CD4-positive, alpha-beta T cell treated with Interleukin-15 for 1 hour (primary cell): ENCODE data around the gene SHB.
A peak's percentile ranks its signal among the peaks of the same experiment; 100 is the strongest.

Source experiments
- DNase-seq: peaks from one replicate; pipeline ENCODE4 v3.0.0-alpha.2; 2020

Gene SHB

GRCh38 chr9:38086496-38086895 is 17.5 kb upstream of the SHB start:
- DNase-seq: no peak

- DNase-seq: no peak
Observed at GRCh38 chr9:38085308-38085707, 16.3 kb upstream of the SHB start.

- no peak for DNase-seq
Observed at GRCh38 chr9:38084556-38084880, 15.5 kb upstream of the SHB start.

DNA sequence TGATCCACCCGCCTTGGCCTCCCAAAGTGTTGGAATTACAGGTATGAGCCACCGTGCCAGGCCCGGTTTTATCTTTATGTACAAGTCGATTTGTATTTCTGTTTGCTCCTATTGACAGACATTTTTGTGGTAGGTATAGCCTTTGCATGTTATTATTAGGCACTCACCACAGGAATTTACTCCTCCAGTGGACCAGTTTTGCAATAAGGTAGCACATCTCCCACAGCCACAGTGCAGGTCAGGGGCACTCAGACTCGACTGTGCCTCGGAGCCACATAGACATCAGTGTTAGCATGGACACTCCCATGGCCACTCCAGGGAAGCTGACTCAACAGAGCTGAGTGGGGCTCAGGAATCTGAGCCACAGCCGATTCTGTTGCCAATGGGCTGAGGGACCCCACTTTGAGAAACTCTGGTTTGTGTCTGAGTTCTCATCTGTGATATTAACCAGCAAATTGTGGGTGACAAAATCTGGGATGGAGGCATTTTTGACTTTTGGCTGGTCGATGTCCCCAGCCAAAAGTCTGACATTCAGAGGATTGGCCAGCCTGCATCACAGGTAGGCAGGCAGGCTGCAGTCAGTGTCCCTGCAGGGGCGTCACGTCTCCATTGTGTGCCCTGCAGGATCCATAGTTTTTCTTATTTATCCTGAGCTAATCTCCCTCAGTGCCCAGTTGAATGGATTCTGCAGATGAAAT is 15.0 kb upstream of the SHB start:
- DNase-seq: no peak

DNA sequence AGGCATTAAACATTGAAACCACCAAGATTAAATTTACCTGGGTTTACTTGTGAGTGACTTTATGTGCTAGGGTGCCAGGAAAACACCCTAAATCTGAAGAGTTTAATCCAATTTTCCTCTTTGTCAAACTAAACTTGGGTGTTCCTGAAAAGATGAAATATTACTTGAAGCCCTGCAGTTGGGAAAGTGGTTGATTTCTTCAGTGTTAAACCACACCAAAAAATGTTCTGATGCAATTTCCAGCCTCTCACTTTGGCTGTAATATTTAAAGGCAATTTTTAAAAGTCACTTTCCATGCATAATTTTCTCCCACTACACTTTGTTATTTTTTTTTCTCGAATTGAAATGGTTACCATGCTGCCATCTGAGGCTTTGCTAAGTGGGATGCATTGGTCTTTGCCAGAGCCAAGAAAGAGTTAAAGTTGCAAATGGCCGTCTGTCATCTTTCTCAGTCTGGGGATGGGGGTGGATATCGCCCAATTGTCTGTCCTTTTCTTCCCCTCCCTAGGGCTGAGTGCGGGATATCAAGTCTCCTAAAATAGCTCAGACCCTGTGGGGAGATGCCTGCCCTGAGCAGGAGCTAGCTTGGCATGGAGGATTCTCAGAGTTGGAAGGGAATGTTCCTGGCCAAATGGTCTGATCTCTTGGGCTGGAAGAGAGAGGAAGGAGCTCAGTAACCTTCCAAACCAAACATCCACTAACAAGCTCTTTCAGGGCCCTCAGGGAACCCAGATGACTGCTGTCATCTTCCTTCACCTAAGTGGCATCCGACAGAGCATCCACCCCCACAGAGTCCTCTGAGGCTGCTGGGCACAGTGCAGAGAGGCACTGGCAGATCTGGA is 13.6 kb upstream of the SHB start:
- DNase-seq: no peak

GRCh38 chr9:38081356-38082108 is 12.5 kb upstream of the SHB start:
- DNase-seq: no peak

GRCh38 chr9:38079461-38080031 is 10.5 kb upstream of the SHB start:
- DNase-seq: no peak

GRCh38 chr9:38075272-38075671 is 6.2 kb upstream of the SHB start:
- DNase-seq: no peak

DNA sequence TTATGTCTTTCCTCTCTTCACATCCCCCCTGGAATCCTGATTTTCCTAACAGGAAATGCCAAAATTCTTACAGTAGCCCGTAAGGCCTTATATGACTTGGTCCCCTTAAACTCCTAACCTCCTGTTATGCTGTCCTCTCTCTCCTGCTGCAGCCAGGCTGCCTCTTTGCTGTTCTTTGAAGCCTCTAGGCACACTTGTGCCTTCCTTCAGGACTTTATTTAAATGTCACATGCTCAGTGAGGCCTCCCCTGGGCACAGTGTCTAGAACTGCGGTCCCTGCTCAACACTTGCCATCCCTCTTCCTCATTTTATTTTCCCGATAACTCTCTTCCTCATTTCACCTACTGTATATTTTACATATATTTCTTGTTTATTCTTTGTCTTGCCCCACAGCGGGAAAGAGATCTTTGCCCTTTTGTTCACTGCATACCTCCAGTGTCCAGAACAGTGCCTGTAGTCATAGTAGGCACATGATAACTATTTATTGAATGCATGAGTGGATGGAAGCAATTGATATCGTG is 5.5 kb upstream of the SHB start:
- DNase-seq: no peak

GRCh38 chr9:38073882-38074281 is 4.9 kb upstream of the SHB start:
- DNase-seq: no peak

- no peak for DNase-seq
Observed at GRCh38 chr9:38071470-38072134, 2.6 kb upstream of the SHB start.

DNA sequence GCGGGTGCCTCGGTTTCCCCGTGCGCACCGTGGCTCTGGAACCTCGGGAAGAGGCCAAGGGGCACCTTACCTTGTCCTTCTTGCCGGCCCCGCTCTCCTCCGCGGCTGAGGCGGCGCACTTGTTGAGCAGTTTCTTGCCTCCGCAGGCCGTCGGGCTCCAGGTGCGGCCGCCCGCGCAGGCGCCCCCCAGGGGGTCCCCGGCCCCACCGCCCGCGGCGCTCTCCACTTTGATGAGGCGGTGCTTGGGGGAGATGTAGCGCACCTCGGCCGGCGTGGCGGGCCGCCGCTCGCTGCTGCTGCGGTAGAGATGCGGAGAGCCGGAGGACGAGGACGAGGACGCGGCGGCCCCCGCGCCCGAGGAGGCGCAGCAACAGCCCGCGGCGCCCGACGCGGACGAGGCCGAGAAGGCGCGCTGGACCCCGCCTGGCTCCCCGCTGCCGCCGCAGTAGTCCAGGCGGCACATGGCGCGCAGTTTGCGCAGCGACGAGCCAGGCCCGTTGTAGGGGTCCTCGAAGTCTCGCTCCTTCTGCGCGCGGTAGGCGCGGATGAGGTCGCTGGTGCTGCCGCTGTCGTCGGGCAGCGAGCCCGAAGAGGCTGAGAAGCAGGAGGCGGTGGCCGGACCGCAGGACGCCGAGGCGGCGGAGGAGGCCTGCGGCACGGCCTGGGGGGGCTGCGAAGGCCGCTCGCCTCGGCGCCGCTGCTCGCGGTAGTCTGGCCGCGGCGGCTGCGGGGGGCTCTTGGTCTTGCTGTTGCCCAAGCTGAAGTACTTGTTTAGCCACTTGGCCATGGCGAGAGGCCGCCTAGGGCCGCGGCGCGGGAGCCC is 957 bp downstream of the SHB start:
- DNase-seq: no peak

DNA sequence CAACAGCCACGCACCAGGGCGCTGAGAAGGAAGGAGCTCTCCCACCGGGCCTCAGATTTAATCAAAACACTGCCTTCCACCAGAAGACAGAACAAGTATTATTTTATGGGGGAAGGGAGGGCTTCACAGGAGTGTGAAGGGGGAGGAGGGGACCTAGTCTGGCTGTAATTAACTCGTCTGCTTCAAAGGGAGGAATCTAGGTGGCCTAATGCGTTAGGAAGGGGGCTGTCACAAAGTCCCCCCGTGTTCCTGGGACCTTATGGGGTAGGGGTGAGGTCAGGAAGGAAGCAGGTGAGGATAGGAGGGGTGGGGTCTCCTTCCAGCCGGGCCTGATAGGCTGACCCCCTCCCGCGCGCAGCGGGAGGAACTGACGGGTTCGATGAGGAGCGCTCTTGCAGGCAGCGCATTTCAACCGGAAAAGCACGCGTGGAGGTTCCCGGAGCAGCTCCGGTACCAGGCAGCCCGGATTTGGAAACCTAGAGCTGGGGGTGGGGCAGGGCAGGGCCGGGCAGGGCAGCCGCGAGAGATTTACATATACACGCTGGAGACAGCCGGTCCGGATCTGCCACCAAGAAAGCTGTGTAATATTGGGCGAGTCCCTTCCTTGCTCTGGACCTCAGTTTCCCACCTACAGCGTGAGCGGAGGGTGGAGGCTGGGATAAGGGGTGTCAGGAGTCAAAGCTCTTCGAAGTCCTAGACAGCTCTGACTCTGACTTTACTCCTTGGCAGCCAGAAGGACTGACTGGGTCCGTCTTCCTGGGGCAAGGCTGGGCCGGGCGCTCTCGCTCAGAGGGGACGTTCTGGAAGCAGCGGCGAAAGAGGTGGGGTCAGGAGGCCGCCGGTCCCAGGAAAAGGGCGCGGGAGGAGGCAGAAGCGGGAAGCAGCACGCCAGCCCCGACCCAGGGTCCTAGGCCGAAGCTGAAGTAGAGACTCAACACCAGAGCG is 1.8 kb downstream of the SHB start:
- DNase-seq: peak; percentile 28

DNA sequence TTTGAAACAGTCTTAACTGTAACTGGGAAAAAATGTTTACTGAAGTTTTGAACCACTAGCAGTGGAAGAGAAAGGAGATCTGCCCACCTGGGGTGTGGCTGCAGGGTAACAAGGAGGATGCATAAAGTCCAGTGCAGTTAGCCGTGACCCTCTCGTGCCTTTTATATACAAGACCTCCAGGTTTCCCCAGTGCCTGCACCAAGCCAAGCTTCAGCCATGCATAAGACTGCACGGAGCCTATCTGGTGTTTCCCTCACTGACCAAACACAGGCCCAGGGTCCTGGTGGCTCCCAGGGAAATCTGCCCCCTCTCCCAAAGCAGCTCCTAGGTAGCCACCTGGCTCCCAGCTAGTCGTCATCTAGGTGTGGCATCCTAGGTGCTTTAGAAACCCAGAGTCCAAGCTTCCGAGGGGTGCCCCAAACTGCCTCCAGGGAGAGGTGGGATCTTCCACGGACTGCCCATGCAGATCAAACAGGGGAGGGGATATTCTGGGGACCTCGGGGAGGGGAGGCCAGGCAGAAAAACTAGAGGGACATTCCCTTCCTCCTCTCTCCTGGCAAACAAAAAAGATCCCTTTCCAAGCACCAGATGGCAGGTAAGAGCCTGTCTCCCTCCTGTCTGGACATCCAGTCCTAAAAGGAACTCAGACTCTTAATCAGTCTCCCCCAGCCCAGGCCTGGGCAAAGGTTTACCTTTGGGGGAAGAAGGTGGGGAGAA is 2.7 kb downstream of the SHB start:
- no peak for DNase-seq

- no peak for DNase-seq
Observed at GRCh38 chr9:38065369-38066075, 3.5 kb downstream of the SHB start.

GRCh38 chr9:38064842-38065368 is 4.1 kb downstream of the SHB start:
- no peak for DNase-seq

DNA sequence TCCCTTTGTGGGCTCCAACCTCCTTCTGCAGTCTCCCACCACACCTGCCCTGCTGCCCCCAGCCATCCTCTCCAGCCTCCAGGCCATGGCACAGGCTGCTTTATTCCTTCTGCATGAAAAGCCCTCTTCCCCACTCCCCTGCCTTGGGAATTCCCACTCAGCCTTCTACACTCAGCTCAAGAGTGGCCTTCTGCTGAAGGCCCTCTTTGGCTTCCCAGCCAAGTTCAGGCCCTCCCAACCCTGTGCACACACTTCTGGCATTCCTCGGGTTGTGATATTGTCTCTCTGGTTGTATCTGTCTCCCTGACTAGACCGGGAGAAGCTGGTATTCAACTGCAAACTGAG is 5.7 kb downstream of the SHB start:
- DNase-seq: no peak

DNA sequence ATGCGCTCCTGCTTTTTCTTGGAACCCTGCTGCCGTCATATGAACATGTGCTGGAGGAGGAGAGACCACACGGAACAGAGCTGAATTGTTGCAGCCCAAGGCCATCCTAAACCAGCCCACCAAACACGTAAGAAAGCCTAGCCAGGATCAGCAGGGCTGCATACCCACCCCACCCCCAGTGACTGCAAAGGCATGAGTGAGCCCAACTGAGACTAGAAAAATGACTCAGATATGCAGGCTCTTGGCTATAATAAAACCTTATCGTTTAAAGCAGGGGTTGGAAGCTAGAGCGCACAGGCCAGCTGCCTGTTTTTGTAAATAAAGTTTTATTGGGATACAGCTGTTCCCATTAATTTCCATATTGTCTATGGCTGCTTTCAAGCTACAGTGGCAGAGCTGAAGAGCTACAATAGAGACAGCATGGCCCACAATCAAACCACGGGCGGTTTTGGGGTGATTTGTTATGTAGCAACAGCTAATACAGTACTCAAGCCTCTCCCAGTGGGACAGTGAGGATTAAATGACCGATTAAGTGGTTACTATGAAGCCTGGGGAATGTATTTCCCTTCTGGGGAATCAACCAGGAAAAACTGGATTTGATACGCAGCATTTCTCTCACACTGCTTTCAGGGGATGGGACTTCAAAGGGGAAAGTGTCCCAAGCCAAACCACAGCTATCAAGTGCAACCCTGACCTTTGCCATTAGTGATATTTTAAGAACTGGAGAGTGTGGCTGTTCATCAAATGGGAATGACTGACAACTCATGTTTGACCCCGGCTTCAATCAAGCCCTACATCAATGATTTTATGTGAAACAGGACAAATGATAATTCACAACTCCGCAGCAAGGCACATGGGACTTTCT is 6.3 kb downstream of the SHB start:
- DNase-seq: no peak
